Glutamatergic neuron (in vitro differentiated cells): ENCODE data around the gene NOM1. TPM values are rescaled to one million over a fixed set of nuclear protein-coding genes. Genes with fewer than 3 reads are reported as not detected.

ENCODE experiments used
- DNase-seq: peaks from one replicate; pipeline ENCODE4 v3.0.0; 2022
- H3K27ac Mint-ChIP-seq: one replicate; pipeline ENCODE4 v1.8.0; 2020; ENCODE audit warnings: mild to moderate bottlenecking, mixed read lengths, inconsistent platforms; ENCODE audit not compliant: unreplicated experiment
- H3K27me3 Mint-ChIP-seq: one replicate; pipeline ENCODE4 v1.8.0; 2020; ENCODE audit warnings: mild to moderate bottlenecking, moderate library complexity, mixed read lengths, inconsistent platforms; ENCODE audit not compliant: unreplicated experiment
- H3K36me3 Mint-ChIP-seq: one replicate; pipeline ENCODE4 v1.8.0; 2020; ENCODE audit warnings: mild to moderate bottlenecking, mixed read lengths, inconsistent platforms; ENCODE audit not compliant: unreplicated experiment
- H3K4me1 Mint-ChIP-seq: one replicate; pipeline ENCODE4 v1.8.0; 2020; ENCODE audit warnings: mild to moderate bottlenecking, low read depth, mixed read lengths, inconsistent platforms; ENCODE audit not compliant: unreplicated experiment
- H3K4me3 Mint-ChIP-seq: one replicate; pipeline ENCODE4 v1.8.0; 2020; ENCODE audit warnings: mild to moderate bottlenecking, mixed read lengths, inconsistent platforms; ENCODE audit not compliant: unreplicated experiment
- H3K9me3 Mint-ChIP-seq: one replicate; pipeline ENCODE4 v1.8.0; 2020; ENCODE audit warnings: mild to moderate bottlenecking, moderate library complexity, mixed read lengths, inconsistent platforms; ENCODE audit not compliant: unreplicated experiment
- CTCF ChIP-seq: fragments of 200-600 bp; sonication (generic); IDR thresholded peaks from one replicate; pipeline ENCODE4 v1.5.0; 2021; ENCODE audit not compliant: partially characterized antibody, unreplicated experiment
- total RNA-seq: library from RNA; stranded (reverse); fragmentation: NEBNext Ultra II Directional; extraction: Animal tissue kit (Norgen Biotek cat#: 25700); gene quantifications from one replicate; pipeline ENCODE4 v1.2.1, GENCODE V29; 2021; ENCODE audit not compliant: unreplicated experiment

The NOM1 gene
- total RNA-seq, 1 donor from 2014 or later: 18.0 TPM

- Mint-ChIP-seq H3K4me1 (peaks cover 1% of the 10 kb centered on the region), H3K4me3 (no peak overlapping the region), H3K27ac (no peak overlapping the region), H3K27me3 (peaks cover 42% of the 10 kb centered on the region), H3K9me3 (peaks cover 22% of the 10 kb centered on the region), H3K36me3 (no peaks in the 10 kb centered on the region)
- no peak for DNase-seq
- TF ChIP-seq CTCF: no peak
Observed at GRCh38 chr7:157004521-157005455, 55.3 kb downstream of the NOM1 start.

GRCh38 chr7:157005456-157006204 lies 56.1 kb downstream of the NOM1 start:
- H3K27me3 Mint-ChIP-seq: peaks cover 40% of the 10 kb centered on the region
- H3K4me1 Mint-ChIP-seq: peaks cover 1% of the 10 kb centered on the region
- no peak overlapping the region for H3K27ac Mint-ChIP-seq
- H3K4me3 Mint-ChIP-seq: no peak overlapping the region
- peaks cover 21% of the 10 kb centered on the region for H3K9me3 Mint-ChIP-seq
- no peak for DNase-seq
- H3K36me3 Mint-ChIP-seq: no peaks in the 10 kb centered on the region
- TF ChIP-seq CTCF: no peak

GRCh38 chr7:157006205-157006747 lies 56.8 kb downstream of the NOM1 start:
- Mint-ChIP-seq H3K36me3 (no peaks in the 10 kb centered on the region), H3K4me3 (no peak overlapping the region), H3K27me3 (peaks cover 35% of the 10 kb centered on the region), H3K9me3 (peaks cover 18% of the 10 kb centered on the region), H3K27ac (no peak overlapping the region), H3K4me1 (no peaks in the 10 kb centered on the region)
- TF ChIP-seq CTCF: no peak
- DNase-seq: no peak

- DNase-seq: no peak
- no peaks in the 10 kb centered on the region for H3K4me1 Mint-ChIP-seq
- H3K27me3 Mint-ChIP-seq: peaks cover 35% of the 10 kb centered on the region
Observed at GRCh38 chr7:157006829-157007469, 57.4 kb downstream of the NOM1 start.

More at GRCh38 chr7:157006829-157007469, 57.4 kb downstream of the NOM1 start:
- Mint-ChIP-seq H3K4me3 (no peak overlapping the region), H3K9me3 (peaks cover 18% of the 10 kb centered on the region), H3K27ac (no peak overlapping the region), H3K36me3 (no peaks in the 10 kb centered on the region)
- no peak for TF ChIP-seq CTCF
